ENCODE data around the gene REEP3.
"Not testable (repeated sequence)": the region's sequence is repeated elsewhere in the genome, so short reads cannot be mapped to it uniquely, and the experiment has no call there.

The REEP3 gene

DNA sequence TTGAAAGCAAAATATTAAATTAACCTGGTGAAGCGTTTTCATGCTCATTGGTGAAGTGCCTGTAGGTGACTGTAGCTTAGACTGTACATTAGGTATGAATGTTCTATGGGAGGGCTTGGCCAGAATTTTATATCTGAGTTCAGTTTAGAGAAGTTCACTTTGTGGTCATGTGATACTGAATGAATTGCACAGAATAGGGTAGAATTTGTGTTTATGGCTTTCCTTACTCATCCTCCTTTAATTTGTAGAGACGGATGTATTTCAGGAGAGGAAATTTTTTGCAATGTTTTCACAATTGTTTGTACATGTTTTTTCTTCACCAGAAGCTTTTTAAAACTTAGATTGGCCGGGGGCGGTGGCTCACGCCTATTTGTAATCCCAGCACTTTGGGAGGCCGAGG is 32.3 kb downstream of the REEP3 start:
- DNase-seq: no peak

DNA sequence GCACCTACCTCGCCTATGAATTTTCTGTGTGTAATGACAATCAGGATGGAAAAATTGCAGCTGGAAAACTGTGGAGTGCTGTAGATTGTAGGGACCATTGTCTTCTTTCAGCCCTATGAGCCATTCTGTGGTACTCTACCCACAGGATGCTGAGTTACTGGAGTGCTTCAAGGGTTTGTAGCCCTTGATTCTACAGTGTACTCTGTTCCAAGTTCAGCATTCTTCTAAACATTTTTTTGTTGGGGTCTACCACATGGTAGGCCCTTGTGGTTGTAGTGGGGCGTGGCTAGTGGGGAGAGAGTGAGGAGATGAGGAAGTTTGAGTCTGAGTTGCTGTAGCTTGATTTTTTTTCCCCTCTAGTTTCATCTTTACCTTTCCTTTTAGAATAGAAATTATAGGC is 33.5 kb downstream of the REEP3 start:
- no peak for DNase-seq

DNA sequence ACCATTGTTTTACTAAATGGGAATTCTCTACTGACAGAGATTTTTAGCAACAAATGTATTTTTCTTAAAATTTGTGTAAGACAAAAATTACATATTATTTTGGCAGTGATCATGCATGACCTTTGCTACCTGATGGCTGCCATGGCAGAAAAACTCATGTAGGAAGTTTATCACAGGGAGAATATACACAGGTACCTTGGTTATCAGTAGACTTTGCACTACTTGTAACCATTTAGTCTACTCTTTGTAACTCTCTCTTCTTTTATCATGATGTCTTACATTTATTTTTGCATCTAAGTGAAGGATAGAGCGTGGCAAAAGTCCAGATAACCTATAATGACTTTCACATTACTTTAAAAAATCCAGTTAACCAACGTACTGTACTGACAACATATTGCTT is 34.1 kb downstream of the REEP3 start:
- no peak for DNase-seq

DNA sequence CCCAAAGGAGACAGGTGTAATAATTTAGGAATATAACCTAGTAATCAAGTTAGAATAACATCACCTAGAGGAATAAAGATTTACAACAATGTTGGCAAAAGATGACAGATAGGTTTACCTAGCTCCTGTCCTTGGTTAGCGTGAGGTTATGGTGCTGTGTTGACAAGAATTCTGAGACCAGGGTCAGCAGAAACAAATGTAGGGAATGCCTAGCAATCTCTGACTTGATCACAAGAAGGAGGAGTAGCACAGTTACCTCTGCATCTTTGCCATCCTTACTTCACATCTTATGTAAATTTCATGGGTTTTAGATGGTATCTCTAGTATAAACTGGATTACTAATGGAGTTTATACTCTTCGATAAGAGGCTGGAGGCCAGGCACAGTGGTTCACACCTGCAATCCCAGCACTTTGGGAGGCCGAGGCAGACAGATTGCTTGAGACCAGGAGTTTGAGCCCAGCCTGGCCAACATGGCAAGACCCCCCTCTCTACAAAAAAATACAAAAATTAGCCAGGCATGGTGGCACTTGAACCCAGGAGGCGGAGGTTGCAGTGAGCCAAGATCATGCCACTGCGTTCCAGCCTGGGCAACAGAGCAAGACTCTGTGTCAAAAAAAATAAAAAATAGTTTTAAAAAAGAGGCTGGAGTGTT is 37.1 kb downstream of the REEP3 start:
- no peak for DNase-seq

DNA sequence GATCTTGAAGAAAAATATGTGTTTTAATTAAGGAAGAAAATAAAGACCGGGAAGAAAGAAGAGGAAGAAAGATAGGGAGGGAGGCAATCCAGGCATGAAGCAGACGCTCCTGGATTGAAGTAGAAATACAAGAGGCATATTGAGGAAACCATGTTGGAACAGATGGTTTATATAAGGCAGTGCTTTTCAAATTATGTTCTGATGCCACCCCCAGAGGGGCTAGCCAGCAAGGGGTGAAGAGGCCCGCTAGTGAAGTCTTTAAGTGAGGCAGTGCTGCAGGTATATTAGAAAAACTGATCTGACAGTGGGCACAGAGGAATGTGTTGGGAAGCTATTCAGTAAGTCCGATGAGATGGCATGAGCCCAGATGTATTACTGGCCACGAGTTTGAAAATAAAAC is 40.1 kb downstream of the REEP3 start:
- no peak for DNase-seq

DNA sequence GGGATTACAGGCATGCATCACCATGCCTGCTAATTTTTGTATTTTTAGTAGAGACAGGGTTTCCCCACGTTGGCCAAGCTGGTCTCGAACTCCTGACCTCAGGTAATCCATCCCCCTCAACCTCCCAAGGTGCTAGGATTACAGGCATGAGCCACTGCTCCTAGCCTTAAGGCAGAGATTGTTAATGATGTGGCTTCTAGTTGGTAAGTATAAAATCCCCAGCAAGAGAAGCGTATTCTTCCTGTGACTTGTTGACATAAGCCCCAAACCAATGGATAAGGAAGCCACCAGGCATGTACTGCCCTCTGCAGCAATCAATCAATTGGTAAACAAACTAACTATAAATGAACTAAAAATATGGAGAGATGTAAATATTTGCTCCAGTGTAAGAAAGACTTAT is 41.2 kb downstream of the REEP3 start:
- DNase-seq: no peak

DNA sequence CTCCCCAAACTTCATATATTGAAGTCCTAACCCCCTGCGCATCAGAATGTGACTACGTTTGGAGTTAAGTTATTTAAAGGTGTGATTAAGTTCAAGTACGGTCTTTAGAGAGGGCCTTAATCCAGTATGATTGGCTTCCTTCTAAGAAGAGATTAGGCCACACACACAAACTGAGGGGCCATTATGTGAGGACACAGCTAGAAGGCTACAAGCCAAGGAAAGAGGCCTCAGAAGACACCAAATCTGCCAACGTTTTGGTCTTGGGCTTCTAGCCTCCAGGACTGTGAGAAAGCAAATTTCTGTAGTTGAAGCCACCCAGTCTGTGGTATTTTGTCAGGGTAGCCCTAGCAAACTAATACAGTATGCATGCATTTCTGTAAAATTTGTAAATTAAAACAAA is 41.7 kb downstream of the REEP3 start:
- no peak for DNase-seq

DNA sequence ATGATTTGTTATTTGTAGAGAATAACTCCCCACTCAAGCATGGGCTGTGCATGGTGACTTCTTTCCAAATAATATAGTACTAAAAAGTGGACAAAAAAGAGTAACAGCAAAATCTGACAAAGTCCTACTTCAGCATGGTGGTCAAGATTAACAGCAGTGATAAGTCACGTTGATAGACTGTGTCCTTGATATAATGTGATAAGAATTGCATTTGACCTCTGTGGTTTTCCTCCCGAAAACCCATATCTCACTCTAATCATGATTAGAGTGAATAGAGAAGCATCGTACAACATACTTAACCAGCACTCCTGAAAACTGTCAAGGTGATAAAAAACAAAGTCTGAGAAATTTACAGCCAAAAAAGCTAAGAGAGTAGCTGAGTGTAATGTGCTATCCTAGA is 42.4 kb downstream of the REEP3 start:
- no peak for DNase-seq

DNA sequence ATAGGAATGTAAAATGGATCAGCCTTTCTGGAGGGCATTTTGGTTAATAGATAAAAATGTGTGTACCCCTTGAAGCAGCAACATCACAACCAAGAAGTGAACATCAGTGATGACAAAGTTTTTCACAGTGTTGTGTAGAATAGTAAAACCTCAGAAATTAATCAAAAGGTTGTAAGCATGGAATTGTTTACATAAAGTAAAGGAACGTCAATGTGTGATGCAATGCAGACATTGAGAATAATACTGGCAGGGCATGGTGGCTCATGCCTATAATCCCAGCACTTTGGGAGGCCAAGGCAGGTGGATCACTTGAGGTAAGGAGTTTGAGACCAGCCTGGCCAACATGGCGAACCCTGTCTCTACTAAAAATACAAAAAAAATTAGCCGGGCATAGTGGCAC is 43.5 kb downstream of the REEP3 start:
- not testable (repeated sequence) for DNase-seq

DNA sequence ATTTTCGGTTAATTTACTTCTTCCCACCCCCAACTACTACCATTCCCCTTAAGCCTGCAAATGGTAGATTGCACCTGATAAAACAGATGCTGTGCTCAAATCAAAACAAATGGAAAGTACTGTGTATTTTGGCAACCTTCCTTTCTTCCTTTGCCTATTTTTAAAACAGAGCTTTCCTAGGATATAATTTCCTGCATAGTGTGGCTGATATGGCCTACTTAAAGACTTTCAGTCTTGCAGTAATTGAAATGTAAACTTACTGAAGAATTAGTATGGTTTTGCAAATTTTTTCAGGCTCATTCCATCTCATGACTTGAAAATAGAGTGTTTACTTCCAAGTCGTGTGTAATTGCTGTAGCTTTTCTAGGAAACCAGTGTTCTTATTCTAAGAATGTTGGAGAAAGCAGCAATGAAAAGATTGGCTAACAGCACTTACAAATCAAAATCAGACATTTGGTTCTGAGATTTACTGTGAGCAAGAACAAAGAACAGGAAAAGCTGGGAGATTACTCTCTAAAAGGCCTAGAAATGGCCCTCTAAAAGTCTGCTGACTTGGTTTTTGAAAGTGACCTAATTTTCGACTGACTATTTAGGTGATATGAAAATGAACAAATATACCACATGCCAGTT is 52.0 kb downstream of the REEP3 start:
- no peak for DNase-seq

DNA sequence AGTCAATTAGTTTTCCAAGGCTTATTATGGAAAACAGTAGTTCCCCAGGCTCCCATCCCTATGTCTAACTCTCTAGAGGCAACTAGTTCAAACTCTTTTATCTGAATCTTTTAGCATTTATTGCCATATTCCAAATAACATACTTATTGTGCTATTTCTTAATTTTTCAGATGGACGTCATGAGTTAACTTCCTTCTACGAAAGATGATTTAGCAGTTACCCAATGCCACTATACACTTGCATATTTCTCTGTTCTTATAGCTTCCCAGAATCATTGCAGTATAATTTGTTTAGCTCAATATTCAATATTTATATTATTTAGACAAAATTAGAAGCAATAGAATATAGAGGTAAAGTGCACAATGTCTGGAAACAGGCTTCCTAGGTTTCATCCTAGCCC is 52.8 kb downstream of the REEP3 start:
- no peak for DNase-seq

DNA sequence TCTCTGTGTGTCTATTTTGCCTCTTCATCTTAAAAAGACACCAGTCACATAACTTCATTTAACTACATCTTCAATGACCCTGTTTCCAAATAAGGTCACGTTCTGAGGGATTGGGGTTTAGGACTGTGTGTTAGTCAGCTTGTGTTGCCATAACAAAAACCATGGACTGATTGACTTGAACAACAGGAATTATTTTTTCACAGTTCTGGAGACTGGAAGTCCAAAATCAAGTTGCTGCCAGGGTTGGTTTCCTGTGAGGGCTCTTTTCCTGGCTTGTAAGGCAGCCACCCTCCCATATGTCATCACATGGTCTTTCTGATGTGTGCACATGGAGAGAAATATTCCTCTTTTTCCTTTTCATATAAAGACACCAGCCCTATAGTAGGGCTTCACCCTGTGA is 55.3 kb downstream of the REEP3 start:
- no peak for DNase-seq

DNA sequence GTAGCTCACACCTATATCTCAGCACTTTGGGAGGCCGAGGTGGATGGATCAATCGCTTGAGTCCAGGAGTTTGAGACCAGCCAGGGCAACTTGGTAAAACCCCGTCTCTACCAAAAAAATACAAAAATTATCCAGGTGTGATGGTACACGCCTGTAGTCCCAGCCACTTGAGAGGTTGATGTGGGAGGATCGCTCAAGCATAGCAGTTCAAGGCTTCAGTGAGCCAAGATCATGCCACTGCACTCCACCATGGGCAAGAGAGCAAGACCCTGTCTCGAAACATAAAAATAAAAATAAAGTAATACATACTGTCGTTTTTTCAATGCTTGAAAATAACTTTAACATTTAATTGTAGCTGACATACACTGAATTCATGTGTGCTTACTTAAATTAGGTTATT is 57.3 kb downstream of the REEP3 start:
- DNase-seq: no peak

DNA sequence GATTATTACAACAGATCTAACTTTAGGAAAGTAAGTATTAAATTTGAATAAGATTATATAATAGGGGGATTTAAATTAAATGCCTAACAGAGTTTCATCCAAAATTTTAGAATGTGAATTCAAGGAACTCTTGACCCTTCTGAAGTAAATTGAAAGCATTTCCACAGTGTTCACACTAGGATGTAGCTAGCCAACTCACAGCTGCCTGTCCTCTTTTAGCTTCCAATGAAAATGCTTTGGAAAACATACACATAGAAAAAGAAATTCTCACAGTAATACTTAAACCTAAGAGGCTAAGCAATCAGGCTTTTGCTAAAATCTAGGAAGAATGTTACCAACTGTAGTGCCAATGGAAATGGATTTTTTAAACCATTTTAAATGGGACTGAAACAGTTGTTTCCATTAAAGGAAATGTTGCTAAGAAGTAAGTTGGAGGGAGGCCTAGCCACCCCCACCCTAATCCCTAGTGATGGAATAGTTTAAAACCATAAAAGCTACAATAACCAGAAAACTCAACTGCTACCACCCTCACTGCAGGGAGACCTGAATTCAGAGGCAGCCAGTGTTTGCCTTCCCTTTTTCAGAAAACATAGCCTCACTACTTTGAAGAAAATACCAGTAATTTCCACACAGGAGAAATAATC is 58.3 kb downstream of the REEP3 start:
- DNase-seq: no peak

DNA sequence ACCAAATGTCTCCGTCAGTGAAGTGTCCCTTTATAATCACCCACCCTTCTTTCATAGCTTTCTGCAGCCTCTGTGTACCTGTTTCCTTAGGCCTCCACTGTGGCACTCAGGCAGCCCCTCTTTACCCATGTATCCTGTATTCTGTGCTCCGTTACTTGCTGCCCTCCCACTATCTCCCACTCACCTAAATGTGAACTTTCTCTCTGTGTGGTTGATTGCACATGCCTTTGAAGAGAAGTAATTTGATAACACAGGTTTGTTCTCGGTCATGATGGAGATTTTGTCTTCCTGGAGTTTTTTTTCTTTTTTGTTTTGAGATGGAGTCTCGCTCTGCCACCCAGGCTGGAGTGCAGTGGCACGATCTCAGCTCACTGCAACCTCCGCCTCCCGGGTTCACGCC is 61.5 kb downstream of the REEP3 start:
- DNase-seq: no peak

DNA sequence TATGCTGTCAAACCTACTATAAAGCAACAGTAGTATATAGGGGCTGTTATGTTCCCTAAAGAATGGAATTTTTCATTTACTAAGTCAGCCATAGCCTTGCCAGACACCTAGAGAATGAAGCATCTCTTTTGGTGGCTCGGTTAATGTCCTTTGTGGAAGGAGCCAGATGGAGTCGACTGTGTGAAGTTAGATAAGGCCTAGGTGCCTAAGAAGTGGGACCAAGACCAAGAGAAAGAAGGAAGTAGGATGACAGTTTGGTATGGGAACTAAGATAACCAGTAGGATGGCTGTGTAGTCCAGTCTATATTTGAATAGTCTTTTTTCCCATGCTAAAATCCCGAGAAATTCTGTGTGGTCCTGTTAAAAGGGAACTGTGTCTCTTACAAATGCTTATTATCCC is 62.2 kb downstream of the REEP3 start:
- no peak for DNase-seq

DNA sequence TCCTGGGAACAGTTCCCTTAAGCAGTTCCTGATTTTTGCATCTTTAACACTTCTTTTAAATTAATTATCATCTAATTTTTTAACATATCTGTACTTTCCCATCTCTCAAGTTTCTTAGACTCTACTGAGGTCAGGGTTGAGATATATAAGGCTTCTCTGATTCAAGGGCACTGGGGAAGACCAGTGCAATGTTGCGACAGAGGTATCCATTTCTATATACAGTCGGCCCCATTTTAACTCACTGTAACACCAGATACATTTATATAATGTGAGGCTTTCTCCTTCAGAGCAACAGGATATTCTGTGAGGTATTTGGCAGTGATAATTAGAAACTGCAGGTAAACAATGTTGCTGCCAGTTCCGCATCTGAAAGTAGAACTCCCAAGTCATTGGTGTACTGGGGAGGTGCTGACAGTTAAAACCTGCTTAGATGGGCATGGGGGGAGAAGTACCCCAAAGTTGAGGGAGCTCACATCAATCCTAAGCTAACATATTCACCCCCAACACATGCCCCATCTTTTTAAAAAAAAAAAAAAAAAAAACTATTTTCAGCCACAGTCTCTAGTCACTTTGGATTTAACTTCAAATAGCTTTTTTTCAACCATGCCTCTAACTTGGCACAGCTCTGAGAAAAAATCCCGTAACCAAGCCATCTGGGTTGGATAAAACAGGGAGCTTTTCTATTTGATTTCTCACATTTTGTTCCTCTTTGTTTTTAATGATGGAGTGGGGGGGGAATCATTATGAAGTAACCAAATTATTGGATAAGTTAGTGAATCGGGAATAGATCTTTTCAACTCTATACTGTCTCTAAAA is 62.9 kb downstream of the REEP3 start:
- DNase-seq: no peak

DNA sequence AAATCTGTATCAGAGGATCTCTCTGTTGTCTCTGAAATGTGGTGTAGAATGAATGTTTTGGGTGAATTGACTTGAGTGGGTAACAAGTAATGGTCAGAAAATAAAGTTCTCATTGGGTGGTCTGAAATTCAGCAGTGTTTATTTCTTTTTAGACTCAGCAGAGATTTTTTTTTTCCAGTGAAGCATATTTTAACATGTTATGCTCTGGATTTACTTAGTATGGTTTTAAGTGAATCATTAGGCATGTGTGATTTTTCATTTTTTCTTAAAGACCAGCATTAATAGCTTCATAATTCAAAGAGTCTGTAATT is 63.5 kb downstream of the REEP3 start:
- DNase-seq: no peak

DNA sequence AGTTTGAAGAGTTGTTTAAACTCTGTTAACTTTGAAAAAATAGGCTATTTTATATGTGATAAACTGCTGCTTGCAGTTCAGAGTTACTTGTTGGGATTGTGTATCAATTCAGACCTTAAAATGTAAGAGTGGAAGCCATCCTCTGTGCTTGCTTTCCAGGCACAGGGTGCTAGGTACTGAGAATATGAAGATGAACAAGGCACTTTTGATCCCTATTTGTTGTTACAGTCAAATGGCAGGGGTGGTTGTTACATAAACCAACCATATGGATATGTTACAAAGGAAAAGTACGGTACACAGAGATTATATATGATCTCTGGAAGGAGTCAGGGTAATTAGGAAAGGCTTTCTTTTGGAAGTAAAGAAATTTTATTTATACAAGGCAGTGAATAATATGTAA is 63.8 kb downstream of the REEP3 start:
- no peak for DNase-seq

DNA sequence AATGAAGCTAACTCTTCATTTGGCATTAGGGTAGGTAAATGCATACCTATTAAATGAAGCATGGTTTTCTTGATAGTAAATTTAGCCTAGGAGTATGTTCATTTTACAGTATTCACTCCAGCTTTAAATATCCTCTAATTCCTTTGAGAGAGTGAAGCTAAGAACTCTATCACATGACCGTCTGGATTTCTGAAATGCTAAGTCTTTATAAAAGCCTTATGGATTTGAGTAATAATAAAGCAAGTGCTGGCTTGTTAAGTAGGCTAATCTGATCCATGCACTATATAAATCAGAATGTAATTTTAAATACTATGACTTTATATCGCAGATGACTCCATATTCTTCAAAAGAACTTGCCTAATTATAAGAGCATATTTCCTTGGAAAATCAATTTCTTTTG is 64.8 kb downstream of the REEP3 start:
- DNase-seq: no peak

DNA sequence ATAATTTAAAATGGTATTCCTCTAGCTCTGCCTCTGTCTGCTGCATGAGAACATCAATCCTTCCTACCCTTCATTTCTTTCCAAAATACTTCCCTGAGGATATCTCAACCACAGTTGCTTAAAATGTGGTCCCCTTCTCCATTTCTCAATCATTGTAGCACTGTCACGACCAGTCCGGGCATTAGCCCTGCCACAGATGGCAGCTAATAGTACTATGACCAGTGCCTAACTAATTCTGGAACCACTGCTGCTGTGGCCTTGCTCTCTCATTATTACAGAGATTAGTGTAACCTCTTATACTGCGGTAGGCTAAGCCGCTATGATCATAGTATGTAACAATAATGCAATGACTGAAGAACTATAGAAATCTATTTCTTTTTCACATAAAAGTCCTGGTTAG is 66.0 kb downstream of the REEP3 start:
- no peak for DNase-seq

DNA sequence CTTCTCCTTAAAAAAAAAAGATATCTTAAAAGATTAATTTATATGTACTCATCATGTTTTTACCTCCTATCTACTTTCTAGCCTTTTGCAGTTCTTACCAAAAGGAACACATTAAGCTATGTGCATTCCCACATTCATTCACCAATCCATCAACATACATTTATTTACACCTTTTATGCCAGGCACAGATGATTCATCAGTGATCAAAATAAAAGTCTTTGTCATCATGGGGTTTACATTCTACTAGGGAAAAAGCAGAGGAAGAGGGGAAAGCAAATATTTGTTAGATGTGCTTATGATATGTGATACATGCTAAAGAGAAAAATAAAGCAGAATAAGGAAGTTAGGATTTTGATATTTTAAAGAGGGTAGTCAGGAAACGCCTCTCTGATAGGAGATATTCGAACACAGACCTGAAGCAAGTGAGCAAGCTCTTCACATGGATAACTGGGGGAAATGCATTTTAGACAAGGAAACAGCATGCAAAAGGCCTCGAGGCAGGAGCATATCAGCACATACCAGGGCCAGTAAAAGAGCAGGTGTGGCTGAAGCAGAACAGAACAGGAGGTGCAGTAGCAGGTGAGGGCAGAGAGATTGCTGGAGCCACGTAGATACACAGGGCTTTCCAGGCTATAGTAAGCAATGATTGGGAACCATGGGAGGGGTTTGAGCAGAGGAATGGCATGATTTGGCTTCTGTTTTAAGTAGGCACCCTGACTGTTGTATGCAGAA is 67.4 kb downstream of the REEP3 start:
- DNase-seq: no peak

DNA sequence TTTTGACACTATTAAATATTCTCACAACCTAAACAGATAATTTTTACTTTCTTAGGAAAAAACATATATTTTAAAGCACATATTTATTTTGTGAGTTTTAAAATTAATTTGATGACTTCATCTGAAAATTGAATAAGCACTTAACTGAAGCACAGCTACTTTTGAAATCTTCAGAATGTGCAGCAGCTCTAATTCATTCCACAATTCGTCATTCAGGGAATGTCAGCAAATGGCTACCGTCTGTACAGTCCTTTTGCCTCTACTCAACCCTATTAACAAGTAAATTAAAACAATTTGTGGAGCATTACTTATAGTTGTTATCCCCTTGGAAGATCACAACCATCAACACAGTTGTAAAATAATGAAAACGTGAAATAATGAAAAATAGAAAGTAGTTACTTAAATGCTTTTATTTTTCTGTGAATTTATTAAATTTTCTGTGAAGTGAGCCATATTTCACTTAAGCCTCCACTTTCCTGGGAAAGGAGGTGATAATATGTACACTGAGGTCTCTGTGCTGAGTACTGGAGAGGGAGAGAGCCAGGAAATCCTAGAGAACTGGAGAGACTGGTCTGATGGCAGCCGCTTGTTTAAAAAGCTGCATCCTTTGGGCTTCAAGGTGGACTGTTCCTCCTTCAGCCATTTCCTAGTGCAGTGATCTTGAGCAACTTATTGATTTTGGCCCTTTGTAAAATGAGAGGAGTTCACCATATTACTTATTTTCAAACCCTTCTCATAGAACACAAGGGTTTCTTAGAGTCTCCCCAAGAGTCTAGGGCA is 70.6 kb downstream of the REEP3 start:
- DNase-seq: no peak

All from activated naive CD4-positive, alpha-beta T cell treated with anti-CD3 and anti-CD28 coated beads, Interleukin-2, amount 50 U/mL, for 16 hours (primary cell).